GM10847 (cell line): ENCODE results near the gene HAND2.

Experiments
- POLR2A ChIP-seq: IDR thresholded peaks from 2 replicates; pipeline ENCODE4 v1.6.1; 2011; ENCODE audit not compliant: insufficient read length; ENCODE audit errors: extremely low read depth

HAND2 gene

DNA sequence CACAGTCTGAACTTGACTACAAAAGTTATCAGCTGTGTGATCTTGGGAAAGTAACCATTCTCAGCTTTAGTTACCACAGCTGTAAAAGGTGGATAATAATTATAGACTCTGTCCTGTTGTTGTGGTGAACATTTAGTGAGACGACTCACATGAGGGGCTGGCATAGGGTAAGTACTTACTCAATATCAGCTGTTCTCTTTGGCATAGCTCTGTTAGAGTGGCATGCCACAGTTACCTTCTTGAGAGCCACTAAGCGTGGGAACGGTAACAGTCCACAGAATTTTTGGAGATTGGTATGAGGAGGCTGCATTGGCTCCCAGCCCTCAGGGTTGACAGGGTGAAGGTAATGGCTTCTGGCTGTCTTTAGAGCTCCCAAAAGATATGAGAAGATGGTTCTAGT is 13.2 kb upstream of the HAND2 start:
- no peak for TF ChIP-seq POLR2A

- no peak for TF ChIP-seq POLR2A
Measured at GRCh38 chr4:173539986-173540385, 10.0 kb upstream of the HAND2 start.

- no peak for TF ChIP-seq POLR2A
Measured at GRCh38 chr4:173538909-173539445, 8.9 kb upstream of the HAND2 start.

GRCh38 chr4:173538148-173538908 is 8.3 kb upstream of the HAND2 start:
- no peak for TF ChIP-seq POLR2A

GRCh38 chr4:173537613-173538147 is 7.7 kb upstream of the HAND2 start:
- TF ChIP-seq POLR2A = no peak

- no peak for TF ChIP-seq POLR2A
Measured at GRCh38 chr4:173536808-173537429, 6.9 kb upstream of the HAND2 start.

DNA sequence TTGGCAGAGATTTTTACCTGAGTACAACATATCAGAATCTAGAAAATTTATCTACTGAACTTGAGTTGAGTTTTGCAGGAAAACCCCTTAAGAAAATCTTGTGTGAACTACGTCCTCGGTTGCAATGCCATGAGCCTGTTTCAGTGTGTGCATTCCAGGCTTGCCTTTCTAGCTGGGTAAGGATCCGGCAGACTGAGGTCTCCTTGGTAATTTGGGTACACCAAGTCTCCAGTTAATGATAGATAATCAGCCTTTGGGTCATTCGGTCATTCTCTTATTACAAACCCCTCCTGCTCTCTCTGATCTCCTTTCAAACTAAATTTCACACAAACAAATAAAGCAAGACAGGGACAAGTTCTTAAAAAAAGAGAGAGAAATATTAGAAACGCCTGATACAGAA is 5.9 kb upstream of the HAND2 start:
- TF ChIP-seq POLR2A = no peak

- no peak for TF ChIP-seq POLR2A
Measured at GRCh38 chr4:173535165-173535902, 5.3 kb upstream of the HAND2 start.

DNA sequence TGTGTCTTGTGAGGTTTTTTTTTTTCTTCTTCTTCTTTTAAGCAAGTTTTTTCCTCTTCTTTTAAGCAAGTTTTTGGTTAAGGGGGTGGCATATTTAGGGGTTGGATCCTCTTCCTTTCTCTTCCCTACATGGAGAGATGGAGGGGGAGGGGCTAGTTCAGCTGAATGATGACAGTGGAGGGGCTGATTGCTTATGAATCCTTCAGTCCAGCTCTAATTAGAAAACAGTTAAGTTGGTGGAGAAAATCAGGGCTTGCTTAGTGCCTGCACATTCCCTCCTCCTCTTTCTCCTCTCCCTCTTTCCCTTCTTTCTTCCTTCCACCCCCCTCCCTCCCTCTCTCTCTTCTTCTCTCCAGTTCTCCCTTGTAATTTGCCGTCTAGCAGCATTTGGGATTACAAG is 4.4 kb upstream of the HAND2 start:
- no peak for TF ChIP-seq POLR2A

GRCh38 chr4:173532725-173533511 is 2.9 kb upstream of the HAND2 start:
- no peak for TF ChIP-seq POLR2A

GRCh38 chr4:173531086-173531965 is 1.3 kb upstream of the HAND2 start:
- TF ChIP-seq POLR2A = no peak

DNA sequence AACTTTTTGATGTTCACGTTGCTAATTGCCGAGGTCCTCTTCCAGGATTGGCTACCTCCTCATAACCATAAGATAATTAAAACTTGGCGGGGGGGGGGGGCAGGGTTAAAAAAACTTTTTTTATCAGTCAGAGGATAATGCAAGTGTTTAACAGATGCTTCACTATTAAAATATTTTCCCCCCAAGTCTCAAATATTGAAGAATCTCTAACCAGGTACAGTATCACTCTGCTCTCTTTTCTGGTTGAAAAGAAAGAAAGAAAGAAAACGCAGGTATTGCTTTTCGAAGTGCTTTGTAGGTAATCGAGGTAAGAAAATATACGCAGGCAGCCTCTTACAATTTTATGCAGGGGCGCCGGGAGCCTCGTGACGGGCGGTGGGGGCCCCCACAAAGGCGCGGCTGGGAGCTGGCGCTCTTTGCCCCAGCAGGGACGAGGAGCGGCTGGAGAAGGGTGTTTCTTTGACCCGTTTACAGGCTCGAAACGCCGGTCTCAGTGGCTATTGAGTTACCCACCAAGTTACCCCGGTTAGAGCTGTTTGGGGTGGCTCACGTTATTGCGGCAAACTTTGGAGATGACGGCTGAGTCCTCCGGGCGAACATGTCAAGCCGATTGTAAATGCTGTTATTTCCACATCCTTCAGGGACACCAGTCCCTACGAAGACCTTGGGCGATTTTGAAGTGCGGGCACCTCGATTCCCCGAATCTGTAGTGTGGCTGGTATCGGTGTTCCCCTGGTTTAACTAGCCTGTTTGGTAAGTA is 477 bp upstream of the HAND2 start:
- no peak for TF ChIP-seq POLR2A
